CD4-positive, alpha-beta T cell (primary cell): Measurements from ENCODE around the gene UBE2O. TPM values are rescaled to one million over a fixed set of nuclear protein-coding genes. Genes with fewer than 3 reads are reported as not detected.

Experiments used
- ATAC-seq: fragments of 200-7000 bp; cut with Tn5 transposase; one replicate; pipeline ENCODE4 v1.10.0; 2022; ENCODE audit warnings: mild to moderate bottlenecking; ENCODE audit not compliant: poor library complexity
- CTCF ChIA-PET: fragments of 350-600 bp; sonication (Branson Sonifier 250); formaldehyde crosslinking; loops from one replicate; lab custom pipeline; 2021; ENCODE audit warnings: antibody characterized with exemption, inconsistent platforms; lab: Charles Lee
- POLR2A ChIA-PET: fragments of 350-600 bp; sonication (Branson Sonifier 250); formaldehyde crosslinking; loops from one replicate; lab custom pipeline; 2021; ENCODE audit warnings: antibody characterized with exemption, inconsistent platforms; lab: Charles Lee
- DNase-seq, 14 experiments: peaks; one replicate each; pipeline ENCODE4 v3.0.0-alpha.2; 2013 to 2020; ENCODE audit warnings: mixed read lengths in 2 of 14
- H3K27ac ChIP-seq, 2 donors: one replicate each; pipeline versions ENCODE4 v1.5.1 to v1.7.0; 2013; ENCODE audit warnings: low read length in 2 of 2, low read depth in 1 of 2, mild to moderate bottlenecking in 1 of 2
- H3K27me3 ChIP-seq, 2 experiments: 1 replicate in 1 of 2; 2 replicates in 1 of 2; pipeline versions ENCODE4 v1.6.1 to v1.7.0; 2013; ENCODE audit warnings: low read length in 2 of 2, control low read depth in 1 of 2, mild to moderate bottlenecking in 1 of 2, moderate library complexity in 1 of 2; ENCODE audit not compliant: insufficient read depth in 2 of 2, control insufficient read depth in 1 of 2
- H3K36me3 ChIP-seq: one replicate; pipeline ENCODE4 v1.6.1; 2013; ENCODE audit warnings: low read length, control low read depth; ENCODE audit not compliant: insufficient read depth
- H3K4me1 ChIP-seq: one replicate; pipeline ENCODE4 v1.6.1; 2013; ENCODE audit warnings: low read length, control low read depth; ENCODE audit not compliant: insufficient read depth
- H3K4me3 ChIP-seq: one replicate; pipeline ENCODE4 v1.5.1; 2013; ENCODE audit warnings: mild to moderate bottlenecking, low read length, moderate library complexity
- H3K9me3 ChIP-seq, 2 experiments: 1 replicate in 1 of 2; 2 replicates in 1 of 2; pipeline versions ENCODE4 v1.6.1 to v1.7.0; 2013; ENCODE audit warnings: low read length in 2 of 2, mild to moderate bottlenecking in 2 of 2, control low read depth in 1 of 2, moderate library complexity in 1 of 2; ENCODE audit not compliant: control insufficient read depth in 1 of 2, insufficient read depth in 1 of 2
- H3K27ac Mint-ChIP-seq: one replicate; pipeline ENCODE4 v1.8.0; 2020; ENCODE audit warnings: mixed read lengths
- H3K27me3 Mint-ChIP-seq: one replicate; pipeline ENCODE4 v1.8.0; 2021; ENCODE audit warnings: mixed read lengths
- H3K36me3 Mint-ChIP-seq: one replicate; pipeline ENCODE4 v1.8.0; 2021; ENCODE audit warnings: low read depth, mixed read lengths
- H3K4me1 Mint-ChIP-seq: one replicate; pipeline ENCODE4 v1.8.0; 2021; ENCODE audit warnings: low read depth, mixed read lengths
- H3K4me3 Mint-ChIP-seq: one replicate; pipeline ENCODE4 v1.8.0; 2020; ENCODE audit warnings: mild to moderate bottlenecking, mixed read lengths
- H3K9me3 Mint-ChIP-seq: one replicate; pipeline ENCODE4 v1.8.0; 2020; ENCODE audit warnings: mixed read lengths
- CTCF ChIP-seq: fragments of 200-600 bp; IDR thresholded peaks from one replicate; pipeline ENCODE4 v1.8.0; 2022; ENCODE audit warnings: antibody characterized with exemption, mild to moderate bottlenecking
- intact Hi-C, 2 experiments: fragments of 100-400 bp; cut with DNase I in 1 of 2; cut with micrococcal nuclease in 1 of 2; formaldehyde crosslinking; loops; one replicate each; pipeline versions ENCODE4 v1.15.1 to v1.9.0; 2023 to 2025; cut with DNase I, micrococcal nuclease
- total RNA-seq, 174 experiments: library from RNA in 2 of 174; stranded (reverse) in 2 of 174; gene quantifications; one replicate each; pipeline ENCODE4 v1.2.3 and lab custom pipeline; 2021 to 2026

The UBE2O gene
- total RNA-seq, 2 experiments from 2014 or later = 22.7 to 25.1 TPM

GRCh38 chr17:76435751-76436150, 17.2 kb downstream of the UBE2O start:
- DNase-seq = no peak
- ChIA-PET POLR2A (no interaction called here), CTCF (interaction anchor here (0.9 to 1.0 kb wide), 2 partner anchors 11 to 38 kb away, joined by 3 read pairs; no protein-coding TSS in a partner anchor)
- no peak overlapping the region for H3K27ac ChIP-seq
- H3K27ac Mint-ChIP-seq = no peak overlapping the region
- H3K27me3 ChIP-seq = no peaks in the 10 kb centered on the region
- no peak overlapping the region for H3K4me3 Mint-ChIP-seq
- no peak for TF ChIP-seq CTCF
- no peak for ATAC-seq
- intact Hi-C loops = no loop called here
- H3K9me3 Mint-ChIP-seq = no peaks in the 10 kb centered on the region
- no peak overlapping the region for H3K4me3 ChIP-seq
- no peaks in the 10 kb centered on the region for H3K9me3 ChIP-seq
- peaks cover 14% of the 10 kb centered on the region for H3K36me3 ChIP-seq
- H3K36me3 Mint-ChIP-seq = no peaks in the 10 kb centered on the region
- no peaks in the 10 kb centered on the region for H3K27me3 Mint-ChIP-seq
- H3K4me1 Mint-ChIP-seq = peaks cover 37% of the 10 kb centered on the region
- no peaks in the 10 kb centered on the region for H3K4me1 ChIP-seq

DNA sequence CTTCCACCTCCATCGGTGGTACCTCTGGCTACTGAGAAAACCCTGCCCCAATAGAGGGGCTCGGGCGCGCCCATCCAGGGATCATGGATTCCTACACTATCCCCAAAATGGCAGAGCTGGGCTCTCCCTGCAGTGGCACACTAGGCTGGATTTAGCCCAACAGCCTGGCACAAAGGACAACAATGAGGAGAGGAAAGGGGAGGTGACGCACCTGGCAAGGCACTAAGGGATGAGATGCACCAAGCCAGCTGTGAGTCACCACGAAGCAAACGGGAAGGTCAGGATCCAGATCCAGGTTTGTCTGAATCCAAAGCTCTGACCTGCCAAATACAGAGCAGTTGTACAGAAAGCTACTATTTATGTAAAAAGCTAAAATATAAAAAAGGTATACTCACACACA, 18.1 kb downstream of the UBE2O start:
- Histone ChIP-seq H3K27ac (no peak overlapping the region), H3K4me3 (no peak overlapping the region), H3K9me3 (no peaks in the 10 kb centered on the region), H3K4me1 (no peaks in the 10 kb centered on the region), H3K27me3 (no peaks in the 10 kb centered on the region), H3K36me3 (peaks cover 14% of the 10 kb centered on the region)
- ChIA-PET CTCF (no interaction called here), POLR2A (no interaction called here)
- no peak overlapping the region for H3K4me3 Mint-ChIP-seq
- no peaks in the 10 kb centered on the region for H3K9me3 Mint-ChIP-seq
- DNase-seq = no peak
- H3K4me1 Mint-ChIP-seq = peaks cover 36% of the 10 kb centered on the region
- no peak overlapping the region for H3K27ac Mint-ChIP-seq
- intact Hi-C loops = no loop called here
- no peaks in the 10 kb centered on the region for H3K36me3 Mint-ChIP-seq
- ATAC-seq = no peak
- no peaks in the 10 kb centered on the region for H3K27me3 Mint-ChIP-seq
- no peak for TF ChIP-seq CTCF

- H3K4me1 Mint-ChIP-seq = peaks cover 26% of the 10 kb centered on the region
- Histone ChIP-seq H3K36me3 (peaks cover 14% of the 10 kb centered on the region), H3K4me3 (no peak overlapping the region), H3K27ac (no peak overlapping the region), H3K9me3 (no peaks in the 10 kb centered on the region), H3K27me3 (no peaks in the 10 kb centered on the region), H3K4me1 (no peaks in the 10 kb centered on the region)
- no peak overlapping the region for H3K27ac Mint-ChIP-seq
- CTCF ChIA-PET = no interaction called here
- no peak for TF ChIP-seq CTCF
- no peaks in the 10 kb centered on the region for H3K27me3 Mint-ChIP-seq
- no peaks in the 10 kb centered on the region for H3K9me3 Mint-ChIP-seq
- DNase-seq (no peak), ATAC-seq (no peak)
- POLR2A ChIA-PET = no interaction called here
- intact Hi-C loops = no loop called here
- H3K36me3 Mint-ChIP-seq = no peaks in the 10 kb centered on the region
- H3K4me3 Mint-ChIP-seq = no peak overlapping the region
Measured at GRCh38 chr17:76433693-76434092, 19.3 kb downstream of the UBE2O start.
